ENCODE data around the gene KCNJ18.
"Not testable (repeated sequence)": the region's sequence is repeated elsewhere in the genome, so short reads cannot be mapped to it uniquely, and the experiment has no call there.

KCNJ18 gene

GRCh38 chr17:21691883-21692703 lies at the start of gene KCNJ18:
KCNJ18 (plus strand) TSS chr17:21692523; CDS start chr17:21702787, 10,264 bp downstream.
- DNase-seq (ENCODE audit: low read depth in 2 of 2) = not testable (repeated sequence)

DNA sequence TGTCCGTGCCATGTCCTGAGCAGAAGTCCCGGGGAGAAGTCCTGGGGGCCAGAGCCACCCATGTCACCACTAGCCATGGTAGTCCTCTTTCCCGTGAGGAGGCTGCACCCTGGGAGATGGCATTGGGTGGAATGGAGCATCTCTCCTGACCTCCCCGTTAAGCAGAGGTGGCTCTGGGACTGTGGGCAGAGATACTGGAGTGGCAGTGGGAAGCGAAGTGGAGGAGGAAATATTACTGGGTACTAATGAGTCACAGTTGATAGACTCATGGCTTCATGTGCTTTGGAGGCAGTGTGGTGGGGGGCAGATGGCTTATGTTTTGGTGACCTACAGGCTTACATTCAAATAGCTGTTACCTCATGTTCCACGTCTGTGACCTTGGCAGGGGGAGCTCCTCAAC lies 44.2 kb upstream of the KCNJ18 start:
- DNase-seq (ENCODE audit: low read depth in 2 of 2) = not testable (repeated sequence)

- not testable (repeated sequence) for DNase-seq (ENCODE audit: low read depth in 2 of 2)
These were observed 42.3 kb upstream of the KCNJ18 start for GRCh38 chr17:21650043-21650442.

GRCh38 chr17:21652049-21652448 lies 40.3 kb upstream of the KCNJ18 start:
- DNase-seq (ENCODE audit: low read depth in 2 of 2) = not testable (repeated sequence)

DNA sequence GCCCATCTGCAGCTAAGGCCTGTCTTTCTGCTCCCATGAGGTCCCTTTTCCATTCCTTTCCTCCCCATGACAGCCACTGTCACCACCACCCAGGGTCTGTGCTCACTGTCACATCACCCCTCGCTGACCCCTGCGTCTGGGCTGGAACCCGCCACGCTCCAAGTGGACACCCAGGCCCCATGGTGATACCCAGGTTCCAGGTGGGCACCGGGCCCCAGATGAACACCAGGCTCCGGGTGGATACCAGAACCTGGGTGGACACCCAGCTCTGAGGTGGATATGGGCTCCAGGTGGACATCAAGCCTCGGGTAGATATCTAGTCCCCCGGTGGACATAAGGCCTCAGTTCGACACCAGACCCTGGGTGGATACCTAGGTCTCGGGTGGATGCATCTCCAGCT lies 39.1 kb upstream of the KCNJ18 start:
- DNase-seq (ENCODE audit: low read depth in 2 of 2) = not testable (repeated sequence)

GRCh38 chr17:21656518-21657309 lies 35.6 kb upstream of the KCNJ18 start:
- not testable (repeated sequence) for DNase-seq (ENCODE audit: low read depth in 2 of 2)

DNA sequence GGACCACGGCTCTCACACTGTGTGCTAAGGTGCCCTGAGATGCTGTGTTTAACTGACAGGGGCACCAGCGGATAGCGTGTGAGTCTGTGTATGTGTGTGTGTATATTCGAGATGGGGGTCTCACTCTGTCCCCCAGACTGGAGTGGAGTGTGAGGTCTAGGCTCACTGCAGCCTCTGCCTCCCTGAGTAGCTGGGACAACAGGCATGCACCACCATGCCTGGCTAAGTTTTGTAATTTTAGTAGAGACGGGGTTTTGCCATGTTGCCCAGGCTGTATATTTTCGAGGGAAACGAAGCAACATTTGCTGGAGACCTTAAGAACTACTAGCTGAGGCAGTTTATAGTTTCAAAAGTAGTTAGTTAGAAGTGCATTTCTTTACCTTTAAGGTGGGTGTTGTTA lies 32.7 kb upstream of the KCNJ18 start:
- not testable (repeated sequence) for DNase-seq (ENCODE audit: low read depth in 2 of 2)

- not testable (repeated sequence) for DNase-seq (ENCODE audit: low read depth in 2 of 2)
These were observed 30.9 kb upstream of the KCNJ18 start for GRCh38 chr17:21661455-21661854.

DNA sequence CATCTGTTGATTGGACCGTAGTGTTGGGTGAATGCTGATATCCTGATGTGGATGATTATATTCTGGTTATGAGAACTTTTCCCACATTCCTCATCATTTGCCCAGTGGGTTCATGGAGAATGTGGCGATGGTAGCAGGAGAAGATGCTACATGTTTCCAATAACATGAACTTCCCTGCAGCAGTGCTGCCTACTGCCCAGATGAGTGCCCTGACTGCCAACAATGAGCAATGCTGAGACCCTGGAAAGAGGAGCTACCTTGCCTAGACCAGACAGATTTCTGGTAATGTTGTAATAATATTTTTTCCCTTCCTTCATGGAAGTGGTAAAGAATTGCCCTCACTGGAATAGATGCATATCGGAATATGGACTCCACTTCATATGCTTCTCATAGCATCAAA lies 29.2 kb upstream of the KCNJ18 start:
- DNase-seq (ENCODE audit: low read depth in 2 of 2) = not testable (repeated sequence)

- not testable (repeated sequence) for DNase-seq (ENCODE audit: low read depth in 2 of 2)
These were observed 28.5 kb upstream of the KCNJ18 start for GRCh38 chr17:21663614-21664474.

DNA sequence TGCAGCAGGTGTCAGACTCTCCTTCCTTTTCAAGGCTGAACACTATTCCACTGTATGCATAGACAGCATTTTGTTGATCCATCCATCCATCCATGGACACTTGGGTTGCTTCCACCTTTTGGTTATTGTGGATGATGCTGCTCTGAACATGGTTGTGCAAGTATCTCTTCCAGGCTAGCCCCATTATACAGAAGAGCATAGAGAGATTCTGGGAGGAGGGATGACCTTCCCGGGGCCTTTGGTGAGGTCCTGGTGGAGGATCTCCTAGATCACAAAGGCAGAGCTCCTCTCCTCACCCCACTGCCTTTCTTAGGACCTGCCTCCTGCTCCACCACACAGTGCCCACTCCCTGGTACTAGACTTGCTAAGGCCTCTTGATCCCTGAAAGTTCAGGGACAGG lies 27.2 kb upstream of the KCNJ18 start:
- not testable (repeated sequence) for DNase-seq (ENCODE audit: low read depth in 2 of 2)

DNA sequence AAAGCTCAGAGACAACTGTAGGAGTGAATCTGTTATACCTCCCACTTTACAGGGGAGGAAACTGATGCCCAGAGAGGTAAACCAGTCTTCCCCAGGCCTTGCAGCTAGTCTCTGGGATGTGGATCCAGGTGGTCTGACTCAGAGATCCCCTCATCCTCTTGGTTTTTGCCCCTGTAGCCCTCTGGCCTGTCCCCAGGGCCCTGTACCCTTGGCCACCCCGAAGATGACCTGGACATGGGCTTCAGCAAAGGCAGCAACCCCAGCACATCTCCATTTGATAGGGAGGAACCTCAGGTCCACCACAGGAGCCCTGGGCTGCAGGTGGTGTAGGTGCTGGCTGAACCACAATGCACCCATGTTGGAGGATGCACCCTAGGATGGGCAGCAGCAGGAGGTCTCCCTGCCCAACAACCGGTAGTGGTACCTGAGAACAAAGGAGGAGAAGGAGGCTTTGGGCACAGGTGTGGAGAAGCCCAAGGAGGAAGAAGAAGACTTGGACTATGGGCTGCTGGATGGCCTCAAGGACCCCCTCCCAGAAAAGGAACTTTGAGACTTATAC lies 26.3 kb upstream of the KCNJ18 start:
- DNase-seq (ENCODE audit: low read depth in 2 of 2) = not testable (repeated sequence)

- not testable (repeated sequence) for DNase-seq (ENCODE audit: low read depth in 2 of 2)
These were observed 25.5 kb upstream of the KCNJ18 start for GRCh38 chr17:21666711-21667412.

DNA sequence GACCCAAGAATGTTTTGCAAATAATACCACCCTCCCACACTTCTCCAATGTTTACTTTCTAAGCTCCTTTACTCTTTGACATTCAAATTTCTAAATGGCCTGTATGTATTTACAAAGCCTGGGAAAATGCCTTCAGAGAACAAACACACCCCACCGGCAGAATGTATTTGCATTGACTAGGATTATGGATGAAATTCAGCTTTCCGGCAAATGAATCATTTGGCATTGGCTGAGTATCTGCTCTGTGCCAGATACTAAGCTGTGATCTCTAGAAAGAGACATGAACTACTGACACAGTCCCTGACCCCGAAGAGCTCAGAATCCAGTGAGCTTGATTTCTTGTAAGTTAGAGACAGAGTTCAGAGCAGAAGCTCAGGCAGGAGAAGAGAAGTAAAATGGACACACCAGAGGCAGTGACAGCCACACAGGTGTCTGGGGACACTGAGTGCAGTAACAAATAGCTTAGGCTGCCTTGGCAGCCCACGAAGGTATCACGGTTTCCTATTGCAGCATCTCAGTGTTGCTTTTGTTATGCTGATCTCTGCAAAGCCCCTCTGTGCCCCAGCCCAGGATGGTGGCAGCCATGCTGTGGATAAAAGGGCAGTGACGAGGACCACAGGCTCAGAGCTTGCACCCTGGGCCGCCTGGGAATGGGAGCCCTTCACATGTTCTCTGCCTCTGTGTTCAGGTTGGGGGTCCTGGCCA lies 24.8 kb upstream of the KCNJ18 start:
- not testable (repeated sequence) for DNase-seq (ENCODE audit: low read depth in 2 of 2)

DNA sequence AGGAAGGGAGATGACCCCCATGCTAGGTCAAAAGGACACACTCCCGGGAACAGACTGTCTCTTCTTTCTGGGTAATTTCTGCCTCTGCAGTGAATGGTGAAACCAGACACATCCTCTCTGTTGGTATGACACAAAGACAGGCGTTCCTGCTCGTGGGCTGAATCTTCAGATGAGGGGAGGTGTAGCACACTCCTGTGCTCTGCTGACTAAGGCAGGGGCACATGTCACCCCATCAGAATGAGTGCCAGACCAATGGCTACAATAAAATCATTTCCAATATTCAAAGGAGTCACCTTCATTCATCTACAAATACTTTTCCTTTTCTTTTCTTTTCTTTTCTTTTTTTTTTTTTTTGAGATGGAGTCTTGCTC lies 24.2 kb upstream of the KCNJ18 start:
- DNase-seq (ENCODE audit: low read depth in 2 of 2) = not testable (repeated sequence)

GRCh38 chr17:21668746-21669508 lies 23.4 kb upstream of the KCNJ18 start:
- DNase-seq (ENCODE audit: low read depth in 2 of 2) = not testable (repeated sequence)

- not testable (repeated sequence) for DNase-seq (ENCODE audit: low read depth in 2 of 2)
These were observed 22.5 kb upstream of the KCNJ18 start for GRCh38 chr17:21669616-21670360.

DNA sequence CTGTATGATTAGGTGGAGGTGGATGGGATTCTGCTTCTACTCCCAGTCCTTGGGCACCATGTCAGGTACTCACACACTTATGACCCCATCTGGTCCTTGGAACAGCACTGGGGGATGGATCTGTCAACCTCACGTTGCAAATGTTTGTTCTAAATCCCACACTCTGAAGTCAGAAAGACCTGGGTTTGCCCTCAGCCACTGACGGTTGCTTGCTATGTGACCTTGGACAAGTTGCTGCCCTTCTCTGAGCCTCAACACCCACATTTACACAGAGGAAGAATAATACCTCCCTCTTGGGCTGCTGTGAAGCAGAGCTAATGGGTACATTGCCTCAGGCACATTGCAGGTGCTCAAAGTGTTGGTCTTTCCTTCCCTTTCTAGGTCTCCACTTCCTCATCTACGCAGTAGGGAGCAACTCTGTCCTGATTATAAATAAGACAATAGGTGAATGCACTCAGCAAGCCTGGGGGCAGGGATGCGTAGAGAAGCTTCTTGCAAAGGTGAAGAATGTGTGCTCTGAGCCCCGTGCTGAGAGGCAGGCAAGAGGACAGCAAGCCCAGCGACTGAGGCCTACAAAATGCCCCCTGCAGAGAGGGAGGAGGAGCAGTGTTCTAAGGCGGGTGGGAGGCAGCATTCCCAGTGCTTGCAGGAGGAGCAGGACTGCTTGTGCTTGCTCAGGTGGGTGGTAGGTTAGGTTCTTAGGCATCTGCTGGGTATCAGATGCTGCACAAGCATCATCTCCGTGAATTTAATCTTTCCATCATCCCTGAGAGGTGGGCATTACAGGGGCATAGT lies 21.8 kb upstream of the KCNJ18 start:
- DNase-seq (ENCODE audit: low read depth in 2 of 2) = not testable (repeated sequence)
